NCI-H2081 treated with DMSO at 0.1 percent for 48 hours (cell line): ENCODE results near the gene ARHGAP44.
"Not testable (repeated sequence)": the region's sequence is repeated elsewhere in the genome, so short reads cannot be mapped to it uniquely, and the experiment has no call there.

Experiments used
- DNase-seq: peaks from one replicate; lab custom pipeline; 2025; lab: John Stamatoyannopoulos, UW

The ARHGAP44 gene

DNA sequence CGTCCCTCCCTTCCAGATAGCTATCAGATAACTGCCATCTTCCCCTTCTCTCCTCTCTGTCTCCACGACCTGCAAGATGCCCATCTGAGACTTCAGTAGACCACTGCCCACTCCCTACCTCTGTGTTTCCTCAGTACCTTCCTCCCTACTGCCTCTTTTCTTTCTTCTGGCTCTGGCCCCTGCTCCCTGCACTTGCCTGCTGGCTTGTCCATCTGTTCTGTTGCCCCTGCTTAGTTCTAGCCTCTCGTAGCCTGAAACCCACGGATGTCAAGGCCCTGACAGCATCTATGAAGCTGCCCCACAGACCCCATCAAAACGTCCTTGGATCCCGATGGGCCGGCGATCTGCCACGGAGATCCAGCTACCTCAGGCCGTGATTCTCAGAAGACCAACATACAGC lies 175.5 kb downstream of the ARHGAP44 start:
- no peak for DNase-seq

- DNase-seq, result no peak
These were observed 176.7 kb downstream of the ARHGAP44 start for GRCh38 chr17:12965988-12966387.

DNA sequence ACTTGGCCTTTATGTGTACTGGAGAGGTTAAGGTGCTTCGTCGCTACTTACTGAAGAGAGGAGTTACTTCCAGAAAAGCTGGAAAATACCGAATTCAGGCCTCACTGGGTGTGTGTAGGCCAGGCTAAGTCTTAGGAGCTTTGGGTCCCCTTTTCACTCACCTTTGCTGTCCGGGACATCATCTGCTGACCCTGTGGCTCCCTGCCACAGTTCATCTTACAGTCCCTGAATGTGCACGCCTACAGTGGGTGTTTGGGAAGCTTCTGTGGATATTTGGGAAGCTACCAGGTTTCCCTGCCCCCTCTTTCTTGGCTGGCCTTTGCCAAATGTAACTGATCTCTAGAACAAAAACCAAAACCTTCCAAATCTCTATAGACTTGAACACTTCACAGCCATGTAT lies 177.1 kb downstream of the ARHGAP44 start:
- no peak for DNase-seq

DNA sequence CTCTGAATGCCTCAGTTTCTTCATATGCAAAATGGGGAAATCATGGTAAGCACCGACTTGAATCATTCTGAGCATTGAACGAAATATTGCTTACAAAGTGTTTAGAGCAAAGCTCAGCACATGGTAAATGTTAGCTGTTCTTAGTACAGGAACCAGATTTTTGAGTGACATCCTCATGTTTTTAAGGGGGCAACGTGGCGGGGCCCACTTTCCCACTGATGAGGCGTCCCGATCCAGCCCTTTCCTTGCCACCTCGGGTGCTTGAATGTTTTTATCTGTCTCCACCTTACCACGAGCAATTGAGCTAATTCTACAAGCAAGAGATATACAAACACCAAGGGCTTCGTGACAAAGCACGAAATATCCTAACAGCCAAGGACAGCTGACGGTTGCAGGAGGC lies 178.7 kb downstream of the ARHGAP44 start:
- DNase-seq, result no peak

GRCh38 chr17:12973496-12974004 lies 184.3 kb downstream of the ARHGAP44 start:
- no peak for DNase-seq

DNA sequence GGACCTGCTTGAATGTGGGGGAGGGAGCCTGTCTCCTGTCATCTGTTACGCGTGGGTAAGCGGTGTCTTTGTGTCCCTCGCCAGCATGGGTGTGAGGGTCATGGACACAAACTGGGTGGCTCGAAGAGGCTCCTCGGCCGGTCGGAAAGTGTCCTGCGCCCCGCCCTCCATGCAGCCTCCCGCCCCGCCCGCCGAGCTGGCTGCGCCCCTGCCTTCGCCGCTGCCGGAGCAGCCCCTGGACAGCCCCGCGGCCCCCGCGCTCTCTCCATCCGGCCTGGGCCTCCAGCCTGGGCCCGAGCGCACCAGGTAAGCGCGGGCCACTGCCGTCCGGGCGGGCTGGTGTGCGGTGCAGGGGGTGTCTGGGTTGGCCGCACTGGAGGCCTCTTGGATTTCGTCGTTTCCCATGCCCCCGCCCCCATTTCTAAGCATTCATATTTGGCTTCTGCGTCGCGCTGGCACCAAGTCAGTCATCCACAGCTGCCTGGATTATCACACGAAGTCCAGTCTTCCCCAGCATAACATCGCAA lies 184.8 kb downstream of the ARHGAP44 start:
- no peak for DNase-seq

GRCh38 chr17:12977008-12977751 lies 187.9 kb downstream of the ARHGAP44 start:
- DNase-seq, result no peak

- DNase-seq, result not testable (repeated sequence)
These were observed 189.5 kb downstream of the ARHGAP44 start for GRCh38 chr17:12978787-12979186.

DNA sequence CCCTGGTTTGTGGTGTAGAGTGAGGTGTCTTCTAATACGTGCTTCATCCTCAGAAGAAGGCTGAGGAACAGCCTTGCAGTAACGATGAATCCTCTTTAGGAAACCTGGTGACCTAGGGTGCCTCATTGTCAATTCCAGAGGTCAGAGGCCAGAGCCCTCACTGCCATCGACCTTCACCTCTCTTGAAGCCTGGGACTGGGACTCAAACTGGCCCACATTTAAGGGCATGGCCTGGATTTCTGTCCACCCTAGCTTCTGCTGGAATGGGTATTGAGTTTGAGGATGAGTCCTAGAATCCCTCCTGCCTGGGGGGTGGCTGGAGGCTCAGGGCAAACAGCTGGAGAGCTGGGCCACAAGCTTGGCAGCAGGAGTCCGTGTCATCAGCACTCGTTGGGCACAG lies 189.9 kb downstream of the ARHGAP44 start:
- DNase-seq, result no peak

GRCh38 chr17:12979826-12980500 lies 190.7 kb downstream of the ARHGAP44 start:
- no peak for DNase-seq

DNA sequence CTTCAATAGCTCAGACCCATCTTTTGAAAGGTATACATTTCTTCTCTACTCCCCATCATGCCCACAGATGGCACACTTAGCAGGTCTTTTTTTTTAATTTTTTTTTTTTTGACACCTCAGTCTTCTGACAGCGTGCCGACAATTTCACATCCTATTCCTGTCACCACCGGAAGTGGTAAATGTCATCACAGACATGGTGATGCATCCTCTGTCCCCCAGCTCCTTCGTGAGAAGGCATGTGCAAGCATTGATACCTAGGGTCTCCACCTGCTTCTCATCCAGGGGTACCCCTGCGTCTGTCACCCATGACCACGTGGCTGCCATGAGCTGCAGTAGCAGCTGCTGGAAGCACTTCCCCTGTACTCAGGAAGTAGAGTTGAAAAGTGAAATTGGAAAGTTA lies 192.9 kb downstream of the ARHGAP44 start:
- DNase-seq, result no peak

DNA sequence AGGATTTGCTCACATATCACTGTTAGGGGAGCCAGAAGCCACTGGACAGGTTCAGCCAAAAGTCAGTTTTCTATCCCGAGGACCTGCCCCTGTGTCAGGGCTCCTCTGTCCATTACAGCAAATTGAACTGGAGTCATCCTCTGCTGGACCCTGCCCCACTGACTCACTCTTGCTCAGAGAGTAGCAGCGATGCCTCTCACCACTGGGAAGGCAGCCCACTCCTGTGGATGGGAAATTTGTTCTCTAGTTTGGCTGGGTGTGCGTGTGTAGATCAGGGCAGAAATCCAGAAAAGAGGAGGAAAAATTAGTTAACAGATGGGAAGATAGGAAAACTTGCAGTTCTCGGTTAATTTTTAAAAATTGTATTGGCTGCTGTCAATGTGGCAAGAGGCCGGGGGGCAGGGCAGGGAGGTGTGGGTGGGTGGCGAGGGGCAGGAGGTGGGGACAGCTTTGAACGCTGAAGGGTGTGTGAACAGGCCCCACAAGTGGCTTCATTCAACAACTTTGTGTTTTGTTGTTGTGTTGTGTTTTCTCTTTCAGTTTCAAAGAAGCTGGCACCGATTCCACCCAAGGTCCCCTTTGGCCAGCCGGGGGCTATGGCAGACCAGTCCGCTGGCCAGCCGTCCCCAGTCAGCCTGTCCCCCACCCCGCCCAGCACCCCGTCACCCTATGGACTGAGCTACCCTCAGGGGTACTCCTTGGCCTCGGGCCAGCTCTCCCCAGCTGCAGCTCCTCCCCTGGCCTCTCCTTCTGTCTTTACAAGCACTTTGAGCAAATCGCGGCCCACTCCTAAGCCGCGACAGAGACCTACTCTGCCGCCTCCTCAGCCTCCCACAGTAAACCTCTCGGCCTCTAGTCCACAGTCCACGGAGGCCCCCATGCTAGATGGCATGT lies 194.9 kb downstream of the ARHGAP44 start:
- no peak for DNase-seq

- DNase-seq, result no peak
These were observed 196.4 kb downstream of the ARHGAP44 start for GRCh38 chr17:12985431-12986293.

DNA sequence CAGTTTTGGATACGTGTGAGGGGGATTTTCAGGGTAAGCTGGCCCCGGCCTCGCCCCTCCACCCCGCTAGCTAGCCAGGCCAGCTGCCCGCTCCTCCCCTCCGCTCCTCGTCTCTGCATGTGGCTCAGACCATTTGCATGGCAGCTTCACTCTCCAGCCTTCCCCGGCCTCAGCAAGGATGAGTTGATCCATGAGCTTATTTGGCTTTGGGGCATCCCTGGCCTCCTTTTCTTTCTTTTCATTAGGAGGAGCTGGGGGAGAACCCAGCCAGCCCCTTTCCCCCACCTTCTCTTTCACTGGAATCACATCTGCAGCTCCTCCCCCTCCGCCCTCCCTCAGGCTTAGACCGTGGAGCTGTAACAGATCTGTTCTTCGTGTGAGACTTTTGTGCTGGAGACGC lies 197.8 kb downstream of the ARHGAP44 start:
- DNase-seq, result no peak

- no peak for DNase-seq
These were observed 200.9 kb downstream of the ARHGAP44 start for GRCh38 chr17:12990041-12990808.

DNA sequence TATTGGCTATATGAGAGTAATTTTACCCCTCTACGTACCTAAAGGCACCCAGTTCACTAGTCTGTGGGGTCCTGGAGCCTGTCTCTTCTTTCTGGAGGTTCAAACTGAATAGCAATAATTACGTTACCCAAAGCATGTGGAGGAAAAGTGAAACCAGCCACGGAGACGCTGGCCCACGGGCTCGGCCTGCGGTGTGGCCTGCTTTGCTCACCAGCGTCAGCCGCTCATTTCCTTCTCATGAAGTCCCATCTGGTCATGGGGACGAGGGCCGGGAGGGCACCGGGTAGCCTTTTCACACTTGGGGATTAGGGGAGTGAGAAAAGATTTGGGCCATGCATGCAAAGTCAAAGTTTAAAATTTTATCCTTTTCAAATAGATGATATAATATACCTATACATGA lies 201.6 kb downstream of the ARHGAP44 start:
- no peak for DNase-seq

DNA sequence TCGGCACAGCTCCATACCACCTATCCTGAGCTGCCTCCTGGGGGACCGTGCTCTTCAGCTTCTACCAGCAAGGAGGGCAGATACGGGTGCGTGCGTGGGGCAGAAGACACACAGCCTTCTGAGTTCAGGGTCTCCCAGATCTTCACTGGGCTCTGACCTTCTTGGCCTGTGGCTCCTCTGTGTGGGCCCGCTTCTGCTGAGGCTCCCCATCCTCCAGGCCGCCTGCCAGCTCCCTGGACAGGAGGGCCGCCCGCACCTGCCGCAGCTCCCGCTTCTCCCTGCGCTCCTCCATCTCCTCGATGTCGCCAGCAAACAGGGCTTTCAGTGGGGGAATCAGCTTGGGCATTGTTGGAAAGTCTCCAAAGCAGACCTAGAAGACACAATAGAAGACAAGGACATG lies 203.4 kb downstream of the ARHGAP44 start:
- no peak for DNase-seq

- DNase-seq, result no peak
These were observed 204.3 kb downstream of the ARHGAP44 start for GRCh38 chr17:12993631-12994030.

DNA sequence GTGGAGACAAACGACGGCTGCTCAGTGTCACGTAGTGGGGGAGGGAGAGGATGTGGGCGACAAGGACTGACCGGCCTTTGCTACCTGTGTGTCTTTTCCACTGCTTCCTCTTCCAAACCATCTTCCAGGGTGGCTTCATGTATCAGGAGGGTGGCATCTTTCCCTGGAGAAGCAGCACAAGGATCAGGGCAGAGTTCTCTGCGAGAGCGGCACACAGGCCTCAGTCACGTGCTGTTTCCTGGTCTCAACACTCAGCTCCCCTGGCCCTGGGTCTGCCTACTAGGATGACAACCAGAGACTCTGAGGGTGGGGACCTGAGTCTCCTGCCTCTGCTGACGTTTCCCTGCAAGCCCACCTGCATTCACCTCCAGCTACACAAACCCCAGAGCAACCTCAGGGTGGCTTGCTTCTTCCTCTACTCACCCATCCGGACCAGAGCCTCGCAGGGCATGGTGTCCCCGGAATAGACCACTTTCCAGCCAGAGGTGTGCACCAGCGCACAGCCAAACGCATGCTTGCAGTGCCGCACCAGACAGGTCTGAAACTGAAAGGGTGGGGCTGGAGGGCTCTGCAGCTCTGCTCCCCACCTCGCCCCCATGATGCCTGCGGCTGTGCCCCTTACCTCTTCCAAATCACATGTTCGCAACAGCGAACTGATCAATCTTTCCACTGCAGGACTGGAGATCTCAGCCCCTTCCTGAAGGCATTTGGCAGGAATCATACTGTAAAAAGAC lies 205.2 kb downstream of the ARHGAP44 start:
- DNase-seq, result no peak
